Measurements from ENCODE around the gene MYH9. TPM values are rescaled to one million over a fixed set of nuclear protein-coding genes. Genes with fewer than 3 reads are reported as not detected.

Gene MYH9
- total and polyA plus RNA-seq, 4 experiments from 2014 or later = 17.3 to 734 (median 597) TPM

GRCh38 chr22:36422287-36423014 is 34.7 kb upstream of the MYH9 start:
- intact Hi-C loops (cut with micrococcal nuclease) = no loop called here
- H3K4me1 ChIP-seq (ENCODE audit: insufficient read depth, low read length) = peaks cover 25% of the 10 kb centered on the region
- H3K27me3 ChIP-seq (ENCODE audit: insufficient read depth, low read length) = no peaks in the 10 kb centered on the region
- no peaks in the 10 kb centered on the region for H3K36me3 ChIP-seq (ENCODE audit: insufficient read depth, low read length)
- CTCF ChIA-PET (ENCODE audit: partially characterized antibody) = interaction anchor here (0.6 kb wide), 1 partner anchor 56 kb away, joined by 3 read pairs; no protein-coding TSS in a partner anchor
- Mint-ChIP-seq H3K27me3 (peaks cover 0 to 1% of the 10 kb centered on the region in 2 donors), H3K27ac (no peak overlapping the region), H3K4me3 (no peak overlapping the region), H3K4me1 (peaks cover 15 to 35% (median 21%) of the 10 kb centered on the region in 4 donors), H3K9me3 (no peaks in the 10 kb centered on the region), H3K36me3 (no peaks in the 10 kb centered on the region)
- POLR2A ChIA-PET (ENCODE audit: partially characterized antibody) = interaction anchor here (0.7 to 3.3 kb wide), 4 partner anchors 13 to 33 kb away, joined by 3 to 9 read pairs (median 4); no protein-coding TSS in a partner anchor
- no peak overlapping the region for H3K4me3 ChIP-seq (ENCODE audit: low read length in 2 of 2)
- DNase-seq = no peak
- H3K27ac ChIP-seq (ENCODE audit: low read depth, low read length) = no peak overlapping the region
- H3K9me3 ChIP-seq (ENCODE audit: control insufficient read depth in 1 of 2, low read length in 2 of 2) = no peaks in the 10 kb centered on the region

DNA sequence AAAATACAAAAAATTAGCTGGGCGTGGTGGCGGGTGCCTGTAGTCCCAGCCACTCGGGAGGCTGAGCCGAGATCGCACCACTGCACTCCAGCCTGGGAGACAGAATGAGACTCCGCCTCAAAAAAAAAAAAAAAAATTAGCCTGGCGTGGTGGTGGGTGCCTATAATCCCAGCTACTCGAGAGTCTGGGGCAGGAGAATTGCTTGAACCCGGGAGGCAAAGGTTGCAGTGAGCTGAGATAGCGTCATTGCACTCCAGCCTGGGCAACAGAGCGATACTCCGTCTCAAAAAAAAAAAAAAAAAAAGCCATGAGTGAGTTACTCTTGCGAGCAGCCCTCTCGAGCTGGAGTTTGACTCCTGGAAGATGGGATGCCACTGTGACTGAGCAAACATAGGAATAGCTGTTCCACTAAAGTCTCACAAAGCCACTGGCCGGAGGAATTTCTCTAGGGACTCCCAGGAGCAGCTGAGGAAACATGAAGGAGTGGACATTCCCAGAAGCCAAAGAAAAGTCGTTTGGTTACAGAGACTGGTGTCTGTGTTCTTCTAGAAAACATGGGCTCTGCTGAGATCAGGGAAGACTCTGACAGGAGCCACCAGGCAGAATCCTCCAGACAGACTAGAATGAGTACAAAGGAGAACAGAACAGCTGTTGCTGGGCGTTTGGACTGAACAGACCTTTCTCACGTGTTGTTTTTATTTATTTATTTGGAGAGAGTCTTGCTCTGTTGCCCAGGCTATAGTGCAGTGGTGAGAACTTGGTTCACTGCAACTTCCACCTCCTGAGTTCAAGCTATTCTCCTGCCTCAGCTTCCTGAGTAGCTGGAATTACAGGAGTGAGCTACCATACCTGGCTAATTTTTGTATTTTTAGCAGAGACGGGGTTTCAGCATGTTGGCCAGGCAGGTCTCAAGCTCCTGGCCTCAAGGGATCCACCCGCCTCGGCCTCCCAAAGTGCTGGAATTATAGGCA is 32.4 kb upstream of the MYH9 start:
- Histone ChIP-seq H3K36me3 (ENCODE audit: insufficient read depth, low read length) (no peaks in the 10 kb centered on the region), H3K4me3 (ENCODE audit: low read length in 2 of 2) (no peak overlapping the region), H3K27me3 (ENCODE audit: insufficient read depth, low read length) (no peaks in the 10 kb centered on the region), H3K4me1 (ENCODE audit: insufficient read depth, low read length) (peaks cover 14% of the 10 kb centered on the region), H3K9me3 (ENCODE audit: control insufficient read depth in 1 of 2, low read length in 2 of 2) (no peaks in the 10 kb centered on the region), H3K27ac (ENCODE audit: low read depth, low read length) (no peak overlapping the region)
- Mint-ChIP-seq H3K27ac (peak overlapping the region in 2 of 7 donors; percentile 35 to 42), H3K4me3 (peak overlapping the region in 3 of 8 donors; percentile 72 to 77 (median 76)), H3K27me3 (peaks cover 0 to 1% of the 10 kb centered on the region in 2 donors), H3K4me1 (peaks cover 13 to 42% (median 19%) of the 10 kb centered on the region in 4 donors), H3K9me3 (no peaks in the 10 kb centered on the region), H3K36me3 (no peaks in the 10 kb centered on the region)
- CTCF ChIA-PET (ENCODE audit: partially characterized antibody) = interaction anchor here (0.9 to 1.1 kb wide), 2 partner anchors 16 to 50 kb away, joined by 3 read pairs; no protein-coding TSS in a partner anchor
- intact Hi-C loops (cut with micrococcal nuclease) = no loop called here
- POLR2A ChIA-PET (ENCODE audit: partially characterized antibody) = interaction anchor here (1.1 kb wide), 1 partner anchor 10 kb away, joined by 3 read pairs; no protein-coding TSS in a partner anchor
- no peak for DNase-seq

DNA sequence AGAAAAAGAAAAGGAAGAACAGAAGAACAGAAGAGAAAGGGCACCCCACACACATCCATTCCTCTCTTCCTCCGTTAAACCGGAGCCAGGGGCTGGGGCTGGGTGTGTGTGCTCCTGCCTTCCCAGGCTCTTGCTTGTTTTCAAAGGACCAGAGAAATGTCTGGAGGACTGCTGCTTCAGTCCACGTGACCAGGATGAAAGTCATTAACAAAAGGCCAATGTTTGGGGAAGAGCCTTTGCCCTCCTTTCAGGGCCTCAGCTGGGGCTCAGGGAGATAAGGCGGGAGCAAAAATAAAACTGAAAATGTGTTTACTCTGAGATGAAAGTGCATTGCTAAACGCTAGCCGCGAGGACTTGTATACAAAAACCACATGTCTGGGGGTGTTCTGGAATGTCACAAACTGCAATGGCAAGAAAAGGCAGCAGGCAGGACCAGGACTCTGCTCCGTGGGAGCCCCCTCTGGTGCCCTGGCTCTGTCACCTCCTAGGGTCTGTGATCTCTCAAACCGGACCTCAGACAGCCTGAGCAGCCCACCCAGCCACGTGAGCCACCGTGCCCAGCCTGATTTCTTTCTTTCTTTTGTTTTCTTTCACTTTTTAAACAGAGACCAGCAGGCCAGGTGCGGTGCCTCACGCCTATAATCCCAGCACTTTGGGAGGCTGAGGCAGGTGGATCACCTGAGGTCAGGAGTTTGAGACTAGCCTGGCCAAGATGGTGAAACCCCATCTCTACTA is 31.6 kb upstream of the MYH9 start:
- Histone ChIP-seq H3K9me3 (ENCODE audit: control insufficient read depth in 1 of 2, low read length in 2 of 2) (no peaks in the 10 kb centered on the region), H3K27me3 (ENCODE audit: insufficient read depth, low read length) (no peaks in the 10 kb centered on the region), H3K27ac (ENCODE audit: low read depth, low read length) (no peak overlapping the region), H3K4me3 (ENCODE audit: low read length in 2 of 2) (no peak overlapping the region), H3K4me1 (ENCODE audit: insufficient read depth, low read length) (peaks cover 8% of the 10 kb centered on the region), H3K36me3 (ENCODE audit: insufficient read depth, low read length) (no peaks in the 10 kb centered on the region)
- H3K4me1 Mint-ChIP-seq = peaks cover 8 to 35% (median 15%) of the 10 kb centered on the region in 4 donors
- H3K27me3 Mint-ChIP-seq = peaks cover 0 to 1% of the 10 kb centered on the region in 2 donors
- H3K36me3 Mint-ChIP-seq = no peaks in the 10 kb centered on the region
- intact Hi-C loops (cut with micrococcal nuclease) = no loop called here
- CTCF ChIA-PET (ENCODE audit: partially characterized antibody) = interaction anchor here (1.1 kb wide), 1 partner anchor 17 kb away, joined by 3 read pairs; no protein-coding TSS in a partner anchor
- peak overlapping the region in 7 of 8 donors; percentile 17 to 77 (median 52) for H3K4me3 Mint-ChIP-seq
- no peaks in the 10 kb centered on the region for H3K9me3 Mint-ChIP-seq
- H3K27ac Mint-ChIP-seq = peak overlapping the region in 6 of 7 donors; percentile 25 to 77 (median 64)
- no peak for DNase-seq
- POLR2A ChIA-PET (ENCODE audit: partially characterized antibody) = interaction anchor here (1.1 kb wide), 1 partner anchor 9 kb away, joined by 3 read pairs; no protein-coding TSS in a partner anchor

DNA sequence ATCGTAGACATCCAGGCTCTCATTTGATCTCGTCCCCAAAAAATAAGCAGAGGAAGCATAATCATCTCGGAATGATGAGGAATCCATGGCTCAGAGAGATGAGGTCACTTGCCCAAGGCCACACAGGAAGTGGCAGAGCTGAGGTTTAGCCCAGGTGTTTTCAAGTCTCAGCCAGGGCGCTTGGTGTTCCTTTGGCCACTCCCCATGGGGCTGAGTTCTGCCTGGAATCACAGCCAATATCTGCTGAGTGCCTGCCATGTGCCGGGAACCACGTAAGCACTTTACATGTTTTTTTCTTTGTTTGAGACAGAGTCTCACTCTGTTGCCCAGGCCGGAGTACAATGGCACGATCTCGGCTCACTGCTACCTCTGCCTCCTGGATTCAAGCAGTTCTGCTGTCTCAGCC is 29.5 kb upstream of the MYH9 start:
- Mint-ChIP-seq H3K36me3 (no peaks in the 10 kb centered on the region), H3K4me3 (peak overlapping the region in 1 of 8 donors; percentile 10), H3K27me3 (peaks cover 0 to 1% of the 10 kb centered on the region in 2 donors), H3K4me1 (peaks cover 6 to 36% (median 14%) of the 10 kb centered on the region in 4 donors), H3K9me3 (no peaks in the 10 kb centered on the region), H3K27ac (peak overlapping the region in 1 of 7 donors; percentile 75)
- CTCF ChIA-PET (ENCODE audit: partially characterized antibody) = no interaction called here
- no peak overlapping the region for H3K4me3 ChIP-seq (ENCODE audit: low read length in 2 of 2)
- H3K27ac ChIP-seq (ENCODE audit: low read depth, low read length) = no peak overlapping the region
- H3K9me3 ChIP-seq (ENCODE audit: control insufficient read depth in 1 of 2, low read length in 2 of 2) = no peaks in the 10 kb centered on the region
- POLR2A ChIA-PET (ENCODE audit: partially characterized antibody) = interaction anchor here (1.4 kb wide), 1 partner anchor 11 kb away, joined by 3 read pairs; no protein-coding TSS in a partner anchor
- intact Hi-C loops (cut with micrococcal nuclease) = no loop called here
- H3K27me3 ChIP-seq (ENCODE audit: insufficient read depth, low read length) = no peaks in the 10 kb centered on the region
- no peaks in the 10 kb centered on the region for H3K36me3 ChIP-seq (ENCODE audit: insufficient read depth, low read length)
- no peak for DNase-seq
- H3K4me1 ChIP-seq (ENCODE audit: insufficient read depth, low read length) = peaks cover 8% of the 10 kb centered on the region

DNA sequence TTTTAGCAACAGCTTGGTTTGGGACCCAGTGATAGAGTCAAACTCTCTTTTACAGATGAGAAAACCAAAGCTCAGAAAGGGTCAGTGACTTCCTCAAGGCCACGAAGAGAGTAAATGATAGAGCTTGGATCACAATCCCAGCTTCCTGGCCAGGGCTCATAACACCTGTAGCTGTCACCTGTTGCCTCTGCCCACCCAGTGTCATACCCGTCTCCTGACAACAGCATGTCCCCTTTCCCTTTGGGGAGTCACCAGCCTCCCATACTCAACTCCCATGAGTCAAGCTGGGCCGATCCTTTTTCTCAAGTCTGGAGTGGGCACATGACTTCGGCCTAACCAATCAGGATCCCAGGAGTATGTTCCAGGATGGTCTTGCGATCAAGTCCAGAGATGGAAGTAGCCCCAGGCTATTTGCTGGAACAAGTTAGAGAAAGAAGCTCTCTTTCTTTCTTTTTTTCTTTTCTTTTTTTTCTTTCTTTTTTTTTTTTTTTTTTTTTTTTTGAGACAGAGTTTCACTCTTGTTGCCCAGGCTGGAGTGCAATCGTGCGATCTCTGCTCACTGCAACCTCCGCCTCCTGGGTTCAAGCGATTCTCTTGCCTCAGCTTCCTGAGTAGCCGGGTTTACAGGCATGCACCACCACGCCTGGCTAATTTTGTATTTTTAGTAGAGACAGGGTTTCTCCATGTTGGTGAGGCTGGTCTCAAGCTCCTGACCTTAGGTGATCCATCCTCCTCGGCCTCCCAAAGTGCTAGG is 27.8 kb upstream of the MYH9 start:
- intact Hi-C loops (cut with micrococcal nuclease) = no loop called here
- Mint-ChIP-seq H3K27ac (peak overlapping the region in 2 of 7 donors; percentile 13 to 81), H3K4me3 (peak overlapping the region in 1 of 8 donors; percentile 43), H3K27me3 (peaks cover 0 to 1% of the 10 kb centered on the region in 2 donors), H3K4me1 (peaks cover 9 to 47% (median 22%) of the 10 kb centered on the region in 4 donors), H3K36me3 (no peaks in the 10 kb centered on the region), H3K9me3 (no peaks in the 10 kb centered on the region)
- H3K27me3 ChIP-seq (ENCODE audit: insufficient read depth, low read length) = no peaks in the 10 kb centered on the region
- H3K4me3 ChIP-seq (ENCODE audit: low read length in 2 of 2) = no peak overlapping the region
- POLR2A ChIA-PET (ENCODE audit: partially characterized antibody) = interaction anchor here (0.6 to 1.5 kb wide), 9 partner anchors 10 to 84 kb away, joined by 3 to 10 read pairs (median 3); no protein-coding TSS in a partner anchor
- CTCF ChIA-PET (ENCODE audit: partially characterized antibody) = interaction anchor here (0.7 to 0.8 kb wide), 2 partner anchors 19 to 20 kb away, joined by 3 to 5 read pairs; no protein-coding TSS in a partner anchor
- no peak overlapping the region for H3K27ac ChIP-seq (ENCODE audit: low read depth, low read length)
- H3K36me3 ChIP-seq (ENCODE audit: insufficient read depth, low read length) = no peaks in the 10 kb centered on the region
- H3K9me3 ChIP-seq (ENCODE audit: control insufficient read depth in 1 of 2, low read length in 2 of 2) = no peaks in the 10 kb centered on the region
- DNase-seq = no peak
- peaks cover 22% of the 10 kb centered on the region for H3K4me1 ChIP-seq (ENCODE audit: insufficient read depth, low read length)
